HCT116 (cell line): ENCODE measurements around the gene LRP1B. TPM values are rescaled to one million over a fixed set of nuclear protein-coding genes. Genes with fewer than 3 reads are reported as not detected.

Experiments
- ATAC-seq: fragments of 200-7000 bp; cut with Tn5 transposase; 2 replicates; pipeline ENCODE4 v1.9.1; 2020; ENCODE audit warnings: mild to moderate bottlenecking, moderate library complexity
- BruUV-seq: library from RNA; stranded (reverse); fragments of 400-500 nt; replicated peaks from 2 replicates; lab custom pipeline; 2021; lab: Mats Ljungman, UMichigan
- CTCF ChIA-PET: fragments of 300-600 bp; sonication (Branson Sonifier 250); formaldehyde crosslinking; loops from one replicate; lab custom pipeline; 2021; ENCODE audit warnings: antibody characterized with exemption; lab: Charles Lee
- POLR2A ChIA-PET: fragments of 300-600, 350-600 bp; sonication (Branson Sonifier 250); formaldehyde crosslinking; loops from one replicate; lab custom pipeline; 2021; ENCODE audit warnings: antibody characterized with exemption; lab: Charles Lee
- RAD21 ChIA-PET, 2 experiments: fragments of 300-600 bp; sonication (Branson Sonifier 250); formaldehyde crosslinking; loops; one replicate each; lab custom pipeline; 2023; ENCODE audit warnings: low total read pairs in 2 of 2; ENCODE audit not compliant: uncharacterized antibody in 2 of 2, unreplicated experiment in 2 of 2, low non-redundant PET in 1 of 2; lab: Charles Lee
- DNase-seq: peaks from one replicate; pipeline ENCODE4 v3.0.0-alpha.2; 2010; ENCODE audit warnings: low read depth, low spot score
- H2AFZ ChIP-seq: fragments of 200-600 bp; shearing (Covaris generic), sonication (generic); 2 replicates; pipeline ENCODE4 v1.6.1; 2017; ENCODE audit warnings: low read depth, mixed run types, mixed read lengths, antibody characterized with exemption, low read length; ENCODE audit not compliant: poor library complexity, severe bottlenecking
- H3K27ac ChIP-seq: 2 replicates; pipeline ENCODE4 v1.5.1; 2012; ENCODE audit warnings: low read depth, low read length
- H3K27me3 ChIP-seq: fragments of 200-600 bp; sonication (generic); 2 replicates; pipeline ENCODE4 v1.6.1; 2016; ENCODE audit warnings: mixed run types, low read length, mixed read lengths; ENCODE audit not compliant: insufficient read depth
- H3K36me3 ChIP-seq, 2 experiments: fragments of 200-500 bp in 1 of 2; fragments of 200-600 bp in 1 of 2; sonication (Bioruptor generic) in 1 of 2; sonication (generic) in 1 of 2; 2 replicates each; pipeline versions ENCODE4 v1.5.1 to v1.6.1; 2014 to 2016; ENCODE audit warnings: low read length in 2 of 2, inconsistent platforms in 1 of 2, mixed read lengths in 1 of 2, mixed run types in 1 of 2; ENCODE audit not compliant: insufficient read depth in 2 of 2, control insufficient read depth in 1 of 2
- H3K4me1 ChIP-seq, 2 experiments: fragments of 200-600 bp in 1 of 2; sonication (generic) in 1 of 2; 2 replicates each; pipeline versions ENCODE4 v1.5.1 to v1.6.1; 2012 to 2017; ENCODE audit warnings: low read length in 2 of 2, inconsistent platforms in 1 of 2, mild to moderate bottlenecking in 1 of 2, mixed read lengths in 1 of 2, mixed run types in 1 of 2, moderate library complexity in 1 of 2; ENCODE audit not compliant: insufficient read depth in 2 of 2, control insufficient read depth in 1 of 2
- H3K4me2 ChIP-seq: fragments of 200-600 bp; sonication (generic); 2 replicates; pipeline ENCODE4 v1.6.1; 2017; ENCODE audit warnings: mixed run types, low read length, mixed read lengths
- H3K4me3 ChIP-seq, 2 experiments: fragments of 200-600 bp in 1 of 2; sonication (generic) in 1 of 2; replicated peaks in 1 of 2; 2 replicates each; pipeline ENCODE4 v1.5.1; 2011 to 2016; ENCODE audit warnings: low read length in 2 of 2, control low read depth in 1 of 2, low read depth in 1 of 2, mild to moderate bottlenecking in 1 of 2, mixed read lengths in 1 of 2, mixed run types in 1 of 2
- H3K79me2 ChIP-seq: fragments of 200-600 bp; sonication (generic); 2 replicates; pipeline ENCODE4 v1.6.1; 2017; ENCODE audit warnings: mild to moderate bottlenecking, mixed run types, low read length, moderate library complexity, mixed read lengths; ENCODE audit not compliant: insufficient read depth
- H3K9ac ChIP-seq: fragments of 200-600 bp; sonication (generic); 2 replicates; pipeline ENCODE4 v1.6.1; 2016; ENCODE audit warnings: low read length, mixed read lengths
- H3K9me2 ChIP-seq: fragments of 200-600 bp; sonication (generic), shearing (Covaris generic); 2 replicates; pipeline ENCODE4 v1.6.1; 2017; ENCODE audit warnings: mixed run types, mild to moderate bottlenecking, moderate library complexity; ENCODE audit not compliant: insufficient read depth
- H3K9me3 ChIP-seq, 2 experiments: fragments of 200-500 bp in 1 of 2; fragments of 200-600 bp in 1 of 2; sonication (Bioruptor generic) in 1 of 2; sonication (generic) in 1 of 2; 2 replicates each; pipeline ENCODE4 v1.6.1; 2014 to 2017; ENCODE audit warnings: low read length in 2 of 2, mixed read lengths in 2 of 2, inconsistent platforms in 1 of 2, low read depth in 1 of 2, mild to moderate bottlenecking in 1 of 2, mixed run types in 1 of 2, moderate library complexity in 1 of 2; ENCODE audit not compliant: control insufficient read depth in 1 of 2, insufficient read depth in 1 of 2
- H4K20me1 ChIP-seq: fragments of 200-600 bp; sonication (generic), shearing (Covaris generic); 2 replicates; pipeline ENCODE4 v1.6.1; 2017; ENCODE audit warnings: mixed run types, mild to moderate bottlenecking, moderate library complexity; ENCODE audit not compliant: insufficient read depth
- CEBPB ChIP-seq: IDR thresholded peaks from 2 replicates; pipeline ENCODE4 v1.6.1; 2012; ENCODE audit warnings: low read depth
- FOSL1 ChIP-seq: IDR thresholded peaks from 2 replicates; pipeline ENCODE4 v1.6.1; 2012; ENCODE audit warnings: low read depth
- JUND ChIP-seq: IDR thresholded peaks from 2 replicates; pipeline ENCODE4 v1.6.1; 2012
- POLR2AphosphoS5 ChIP-seq: IDR thresholded peaks from 2 replicates; pipeline ENCODE4 v1.6.1; 2011; ENCODE audit warnings: mild to moderate bottlenecking, low read depth, low read length, moderate library complexity
- RAD21 ChIP-seq: IDR thresholded peaks from 2 replicates; pipeline ENCODE4 v1.6.1; 2012; ENCODE audit warnings: low read depth, mild to moderate bottlenecking
- SRF ChIP-seq: IDR thresholded peaks from 2 replicates; pipeline ENCODE4 v1.6.1; 2012; ENCODE audit warnings: low read depth
- TCF7L2 ChIP-seq: IDR thresholded peaks from 2 replicates; pipeline ENCODE4 v1.7.0; 2011; ENCODE audit warnings: borderline replicate concordance, inconsistent platforms; ENCODE audit not compliant: insufficient read depth, insufficient read length; ENCODE audit errors: extremely low read depth
- YY1 ChIP-seq: IDR thresholded peaks from 2 replicates; pipeline ENCODE4 v1.6.1; 2011; ENCODE audit warnings: low read length, low read depth, moderate library complexity, mild to moderate bottlenecking; ENCODE audit not compliant: insufficient replicate concordance; ENCODE audit errors: extremely low read depth
- ZNF274 ChIP-seq: fragments of 200-500 bp; sonication (Bioruptor generic); IDR thresholded peaks from 2 replicates; pipeline ENCODE4 v1.6.1; 2014; ENCODE audit warnings: mild to moderate bottlenecking, low read depth, low read length, inconsistent platforms
- intact Hi-C: fragments of 100-400 bp; cut with micrococcal nuclease; formaldehyde crosslinking; loops from 2 replicates; pipeline ENCODE4 v1.10.0; 2022
- total RNA-seq: library from RNA; stranded (reverse); gene quantifications from one replicate; pipeline ENCODE4 v1.2.1, GENCODE V29; 2021; ENCODE audit not compliant: unreplicated experiment
- TF ChIP-seq, protein P1 (sequence below): IDR thresholded peaks from 2 replicates; pipeline ENCODE4 v1.6.1; 2012
- TF ChIP-seq, protein P2 (sequence below), 3 experiments: fragments of 200-600 bp in 1 of 3; sonication (generic) in 1 of 3; IDR thresholded peaks in 2 of 3; conservative IDR thresholded peaks in 1 of 3; 2 replicates each; pipeline ENCODE4 v1.5.1; 2012 to 2017; ENCODE audit warnings: low read depth in 2 of 3, low read length in 2 of 3, antibody characterized with exemption in 1 of 3, borderline replicate concordance in 1 of 3, control low read depth in 1 of 3, mild to moderate bottlenecking in 1 of 3, mixed read lengths in 1 of 3, mixed run types in 1 of 3, moderate library complexity in 1 of 3; ENCODE audit not compliant: insufficient read depth in 1 of 3

Gene LRP1B
- total RNA-seq, 1 experiment from 2014 or later = 0.34 TPM

DNA sequence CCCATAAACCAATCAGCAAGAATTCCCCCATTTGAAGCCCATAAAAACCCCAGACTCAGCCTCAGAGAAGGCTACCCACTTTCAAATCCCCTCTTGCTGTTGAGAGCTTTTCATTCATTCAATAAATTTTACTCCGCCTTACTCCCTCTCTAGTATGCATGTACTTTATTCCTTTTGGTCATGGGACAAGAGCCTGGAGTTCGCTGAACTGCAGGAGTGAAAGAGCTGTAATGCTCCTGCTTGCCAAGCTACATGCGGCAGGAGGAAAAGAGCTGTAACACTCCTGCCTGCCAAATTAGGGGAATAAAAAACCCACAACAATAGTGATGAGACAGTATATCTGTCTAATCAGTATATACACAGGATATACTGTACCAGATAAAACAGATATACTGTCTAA lies 1261.7 kb downstream of the LRP1B start:
- H3K9ac ChIP-seq = no peak overlapping the region
- no peak overlapping the region for H2AFZ ChIP-seq
- H3K27me3 ChIP-seq = no peaks in the 10 kb centered on the region
- H3K4me1 ChIP-seq = no peaks in the 10 kb centered on the region
- ChIA-PET RAD21 (no interaction called here), CTCF (no interaction called here), POLR2A (no interaction called here)
- H3K9me3 ChIP-seq = no peaks in the 10 kb centered on the region
- TF ChIP-seq POLR2AphosphoS5 (no peak), RAD21 (no peak), SRF (no peak), FOSL1 (no peak), TCF7L2 (no peak), YY1 (no peak), CEBPB (no peak), ZNF274 (no peak), JUND (no peak)
- TF ChIP-seq, protein P1, sequence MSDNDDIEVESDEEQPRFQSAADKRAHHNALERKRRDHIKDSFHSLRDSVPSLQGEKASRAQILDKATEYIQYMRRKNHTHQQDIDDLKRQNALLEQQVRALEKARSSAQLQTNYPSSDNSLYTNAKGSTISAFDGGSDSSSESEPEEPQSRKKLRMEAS = no peak
- TF ChIP-seq, protein P2, sequence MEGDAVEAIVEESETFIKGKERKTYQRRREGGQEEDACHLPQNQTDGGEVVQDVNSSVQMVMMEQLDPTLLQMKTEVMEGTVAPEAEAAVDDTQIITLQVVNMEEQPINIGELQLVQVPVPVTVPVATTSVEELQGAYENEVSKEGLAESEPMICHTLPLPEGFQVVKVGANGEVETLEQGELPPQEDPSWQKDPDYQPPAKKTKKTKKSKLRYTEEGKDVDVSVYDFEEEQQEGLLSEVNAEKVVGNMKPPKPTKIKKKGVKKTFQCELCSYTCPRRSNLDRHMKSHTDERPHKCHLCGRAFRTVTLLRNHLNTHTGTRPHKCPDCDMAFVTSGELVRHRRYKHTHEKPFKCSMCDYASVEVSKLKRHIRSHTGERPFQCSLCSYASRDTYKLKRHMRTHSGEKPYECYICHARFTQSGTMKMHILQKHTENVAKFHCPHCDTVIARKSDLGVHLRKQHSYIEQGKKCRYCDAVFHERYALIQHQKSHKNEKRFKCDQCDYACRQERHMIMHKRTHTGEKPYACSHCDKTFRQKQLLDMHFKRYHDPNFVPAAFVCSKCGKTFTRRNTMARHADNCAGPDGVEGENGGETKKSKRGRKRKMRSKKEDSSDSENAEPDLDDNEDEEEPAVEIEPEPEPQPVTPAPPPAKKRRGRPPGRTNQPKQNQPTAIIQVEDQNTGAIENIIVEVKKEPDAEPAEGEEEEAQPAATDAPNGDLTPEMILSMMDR (IDR thresholded peaks at IDR 0.05 in 2 of 3, conservative IDR thresholded peaks at IDR 0.05 in 1 of 3; ENCODE audit: borderline replicate concordance in 1 of 3, insufficient read depth in 1 of 3, low read depth in 2 of 3, low read length in 2 of 3) = no peak
- DNase-seq = no peak
- BruUV-seq = no TSS peak
- H3K9me2 ChIP-seq = no peaks in the 10 kb centered on the region; the same call in 1 of the 2 replicates
- intact Hi-C loops = loop anchor here (10.0 kb wide), 2 partner anchors 686 to 1944 kb away; no protein-coding TSS in a partner anchor
- no peak overlapping the region for H3K4me2 ChIP-seq
- no peaks in the 10 kb centered on the region for H3K36me3 ChIP-seq
- no peak overlapping the region for H3K4me3 ChIP-seq
- ATAC-seq = no peak
- H4K20me1 ChIP-seq = no peaks in the 10 kb centered on the region
- no peaks in the 10 kb centered on the region for H3K79me2 ChIP-seq
- H3K27ac ChIP-seq = no peak overlapping the region
